HepG2 (cell line): ENCODE data around the gene PLEKHM2. TPM values are rescaled to one million over a fixed set of nuclear protein-coding genes. Genes with fewer than 3 reads are reported as not detected.
A peak's percentile ranks its signal among the peaks of the same experiment; 100 is the strongest.

Experiments used
- RAD21 ChIP-seq: fragments of 450-650 bp; formaldehyde crosslinking; IDR thresholded peaks from 2 replicates; pipeline ENCODE4 v1.5.0; 2020; ENCODE audit warnings: mild to moderate bottlenecking
- polyA plus RNA-seq, 8 experiments: library from polyadenylated mRNA; depleted of rRNA in 3 of 8; stranded (reverse) in 7 of 8; unstranded in 1 of 8; fragments of >200 nt; fragmentation: Illumina TruSeq in 4 of 8; extraction: Trizol in 4 of 8; gene quantifications; 2 replicates each; pipeline versions ENCODE4 v1.2.1 to v1.2.3, GENCODE V29; 2011 to 2016; ENCODE audit warnings: low read depth in 4 of 8, missing spikeins in 1 of 8, mixed read lengths in 1 of 8; ENCODE audit not compliant: insufficient read depth in 1 of 8
- total RNA-seq, 5 experiments: library from RNA; depleted of rRNA; stranded (reverse); fragments of >200 nt; fragmentation: Illumina TruSeq; extraction: Trizol; gene quantifications; 2 replicates each; pipeline ENCODE4 v1.2.3, GENCODE V29; 2016; ENCODE audit warnings: low read depth in 1 of 5
- TF ChIP-seq, protein P1 (sequence below), 2 experiments: fragments of 450-650 bp in 1 of 2; sonication (generic) in 1 of 2; formaldehyde crosslinking in 1 of 2; IDR thresholded peaks; 2 replicates each; pipeline versions ENCODE4 v1.6.1 to v1.8.0; 2016 to 2022; ENCODE audit warnings: antibody characterized with exemption in 1 of 2, mild to moderate bottlenecking in 1 of 2, missing genetic modification reagents in 1 of 2

The PLEKHM2 gene
- total and polyA plus RNA-seq, 2 of the 13 experiments (the other 11 are each of a cell fraction or from before 2014, with no cell fraction given): 16.5 to 27.3 TPM

DNA sequence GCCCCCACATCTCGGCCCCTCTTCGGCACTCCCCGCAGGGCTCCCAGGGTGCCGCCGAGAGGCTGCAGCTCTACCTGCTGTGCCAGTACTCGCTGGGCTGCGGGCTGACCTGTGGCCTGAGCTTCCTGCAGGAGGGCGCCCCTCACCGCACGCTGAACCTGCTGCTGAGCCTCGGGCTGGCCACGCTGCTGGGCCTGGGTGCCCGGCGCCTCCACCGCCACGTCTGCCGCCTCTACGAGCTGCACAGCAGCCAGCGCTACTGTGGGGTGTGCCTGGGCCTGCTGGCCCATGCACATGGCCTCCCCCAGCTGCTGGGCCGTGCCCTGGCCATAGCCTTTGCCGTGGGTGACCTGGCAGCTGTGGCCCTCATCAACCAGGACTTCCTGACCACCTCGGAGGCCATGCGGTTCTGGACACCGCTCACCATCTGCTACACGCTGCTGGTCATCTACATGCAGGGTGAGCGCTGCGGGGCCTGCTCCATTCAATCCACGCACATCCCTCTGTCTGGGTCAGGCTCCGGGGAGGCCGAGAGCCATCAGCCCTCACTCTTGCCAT, 60.1 kb downstream of the PLEKHM2 start (continued):
- TF ChIP-seq, protein P1, sequence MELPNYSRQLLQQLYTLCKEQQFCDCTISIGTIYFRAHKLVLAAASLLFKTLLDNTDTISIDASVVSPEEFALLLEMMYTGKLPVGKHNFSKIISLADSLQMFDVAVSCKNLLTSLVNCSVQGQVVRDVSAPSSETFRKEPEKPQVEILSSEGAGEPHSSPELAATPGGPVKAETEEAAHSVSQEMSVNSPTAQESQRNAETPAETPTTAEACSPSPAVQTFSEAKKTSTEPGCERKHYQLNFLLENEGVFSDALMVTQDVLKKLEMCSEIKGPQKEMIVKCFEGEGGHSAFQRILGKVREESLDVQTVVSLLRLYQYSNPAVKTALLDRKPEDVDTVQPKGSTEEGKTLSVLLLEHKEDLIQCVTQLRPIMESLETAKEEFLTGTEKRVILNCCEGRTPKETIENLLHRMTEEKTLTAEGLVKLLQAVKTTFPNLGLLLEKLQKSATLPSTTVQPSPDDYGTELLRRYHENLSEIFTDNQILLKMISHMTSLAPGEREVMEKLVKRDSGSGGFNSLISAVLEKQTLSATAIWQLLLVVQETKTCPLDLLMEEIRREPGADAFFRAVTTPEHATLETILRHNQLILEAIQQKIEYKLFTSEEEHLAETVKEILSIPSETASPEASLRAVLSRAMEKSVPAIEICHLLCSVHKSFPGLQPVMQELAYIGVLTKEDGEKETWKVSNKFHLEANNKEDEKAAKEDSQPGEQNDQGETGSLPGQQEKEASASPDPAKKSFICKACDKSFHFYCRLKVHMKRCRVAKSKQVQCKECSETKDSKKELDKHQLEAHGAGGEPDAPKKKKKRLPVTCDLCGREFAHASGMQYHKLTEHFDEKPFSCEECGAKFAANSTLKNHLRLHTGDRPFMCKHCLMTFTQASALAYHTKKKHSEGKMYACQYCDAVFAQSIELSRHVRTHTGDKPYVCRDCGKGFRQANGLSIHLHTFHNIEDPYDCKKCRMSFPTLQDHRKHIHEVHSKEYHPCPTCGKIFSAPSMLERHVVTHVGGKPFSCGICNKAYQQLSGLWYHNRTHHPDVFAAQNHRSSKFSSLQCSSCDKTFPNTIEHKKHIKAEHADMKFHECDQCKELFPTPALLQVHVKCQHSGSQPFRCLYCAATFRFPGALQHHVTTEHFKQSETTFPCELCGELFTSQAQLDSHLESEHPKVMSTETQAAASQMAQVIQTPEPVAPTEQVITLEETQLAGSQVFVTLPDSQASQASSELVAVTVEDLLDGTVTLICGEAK (IDR thresholded peaks at IDR 0.05): no peak
- TF ChIP-seq, protein P1 (CRISPR knock-in tag; IDR thresholded peaks at IDR 0.05): 0 out of 2 replicates have a peak, but pooled peaks have one; percentile 20
- peak; percentile 47; the same call in 1 of the 2 replicates for TF ChIP-seq RAD21 (CRISPR knock-in tag)
